ENCODE measurements around the gene GPR137.

GRCh38 chr11:64314146-64314804 is 28.6 kb downstream of the GPR137 start:
- TF ChIP-seq CTCF (IDR thresholded peaks at IDR 0.05) (no peak), ZFX (IDR thresholded peaks at IDR 0.05; ENCODE audit: borderline replicate concordance) (no peak)
